Prostate gland (tissue), 2 donors: ENCODE results near the gene AHNAK. TPM values are rescaled to one million over a fixed set of nuclear protein-coding genes. Genes with fewer than 3 reads are reported as not detected.
A peak's percentile ranks its signal among the peaks of the same experiment; 100 is the strongest.

Experiments used
- DNase-seq: peaks from one replicate; pipeline ENCODE4 v3.0.0-alpha.2; 2019; ENCODE audit warnings: low spot score
- H3K27ac ChIP-seq, 2 donors: fragments of 200-600 bp; sonication (generic); 2 replicates each; pipeline ENCODE4 v1.5.1; 2017 to 2019
- H3K27me3 ChIP-seq: fragments of 200-600 bp; sonication (generic); replicated peaks from 2 replicates; pipeline ENCODE4 v1.5.1; 2019; ENCODE audit not compliant: insufficient read depth
- H3K36me3 ChIP-seq, 2 donors: fragments of 200-600 bp; sonication (generic); 1 replicate in 1 of 2; 2 replicates in 1 of 2; pipeline versions ENCODE4 v1.5.1 to v1.8.1; 2017 to 2019
- H3K4me1 ChIP-seq: fragments of 200-600 bp; sonication (generic); replicated peaks from 2 replicates; pipeline ENCODE4 v1.5.1; 2019
- H3K4me3 ChIP-seq, 2 donors: fragments of 200-600 bp; sonication (generic); 2 replicates each; pipeline ENCODE4 v1.5.1; 2017 to 2019
- H3K9me3 ChIP-seq: fragments of 200-600 bp; sonication (generic); 2 replicates; pipeline ENCODE4 v1.5.1; 2017
- CTCF ChIP-seq, 4 experiments: fragments of 200-600 bp in 2 of 4; fragments of 450-650 bp in 2 of 4; sonication (generic) in 2 of 4; IDR thresholded peaks; 1 replicate in 3 of 4; 2 replicates in 1 of 4; pipeline ENCODE4 v1.5.1; 2016 to 2019; ENCODE audit warnings: antibody characterized with exemption in 4 of 4, mild to moderate bottlenecking in 2 of 4, moderate library complexity in 2 of 4
- POLR2A ChIP-seq: fragments of 450-650 bp; IDR thresholded peaks from one replicate; pipeline ENCODE4 v1.6.1; 2016; ENCODE audit warnings: antibody characterized with exemption, mild to moderate bottlenecking
- POLR2AphosphoS5 ChIP-seq: sonication (generic); formaldehyde crosslinking; IDR thresholded peaks from one replicate; pipeline ENCODE4 v1.6.1; 2017; ENCODE audit warnings: antibody characterized with exemption
- WGBS: methylation state at CpG from one replicate; pipeline ENCODE4 v1.1.5; 2018; 5-methylcytosine and 5-hydroxymethylcytosine counted together
- intact Hi-C: fragments of 100-400 bp; cut with DNase I; formaldehyde crosslinking; loops from one replicate; pipeline ENCODE4 v1.14.2; 2022
- total RNA-seq, 2 donors: library from RNA; depleted of rRNA; stranded (reverse); fragments of >200 nt; gene quantifications; one replicate each; pipeline ENCODE4 v1.1.0, GENCODE V29; 2016

AHNAK gene
- total RNA-seq, 2 donors from 2014 or later = 367 to 434 TPM

- WGBS = 8% methylated on average over 14 of the region's 14 CpGs
- intact Hi-C loops = loop anchor here (2.0 to 10.0 kb wide), 4 partner anchors 37 to 470 kb away; no protein-coding TSS in a partner anchor
- no peak for TF ChIP-seq POLR2A
- TF ChIP-seq POLR2AphosphoS5 = peak; percentile 71
- peak; percentile 41 to 82 (median 80) for TF ChIP-seq CTCF (IDR thresholded peaks at IDR 0.05)
- Histone ChIP-seq H3K27me3 (no peaks in the 10 kb centered on the region), H3K36me3 (no peaks in the 10 kb centered on the region), H3K4me3 (peak overlapping the region; percentile 7 to 12), H3K27ac (peak overlapping the region; percentile 62 to 69), H3K9me3 (no peaks in the 10 kb centered on the region), H3K4me1 (peaks cover 10% of the 10 kb centered on the region)
- peak; percentile 82 for DNase-seq
Observed at GRCh38 chr11:62394825-62395538, 151.6 kb downstream of the AHNAK start.

- Histone ChIP-seq H3K9me3 (no peaks in the 10 kb centered on the region), H3K4me3 (no peak overlapping the region), H3K27ac (peak overlapping the region in 1 of 2 donors; percentile 74), H3K36me3 (no peaks in the 10 kb centered on the region), H3K4me1 (peaks cover 5% of the 10 kb centered on the region), H3K27me3 (no peaks in the 10 kb centered on the region)
- TF ChIP-seq POLR2A (no peak), POLR2AphosphoS5 (no peak), CTCF (IDR thresholded peaks at IDR 0.05) (no peak)
- DNase-seq = no peak
- 46% methylated on average over 5 of the region's 5 CpGs for WGBS
- intact Hi-C loops = loop anchor here (2.0 to 10.0 kb wide), 3 partner anchors 149 to 471 kb away; no protein-coding TSS in a partner anchor
Observed at GRCh38 chr11:62393735-62394134, 152.9 kb downstream of the AHNAK start.

- peak; percentile 68 for DNase-seq
- intact Hi-C loops = loop anchor here (10.0 kb wide), 1 partner anchor 472 kb away; no protein-coding TSS in a partner anchor
- peak overlapping the region in 1 of 2 donors; percentile 5 for H3K4me3 ChIP-seq
- no peaks in the 10 kb centered on the region for H3K36me3 ChIP-seq
- TF ChIP-seq CTCF (IDR thresholded peaks at IDR 0.05) (peak in 3 of 4 experiments; percentile 42 to 63 (median 60)), POLR2A (no peak), POLR2AphosphoS5 (peak; percentile 89)
- no peaks in the 10 kb centered on the region for H3K27me3 ChIP-seq
- H3K4me1 ChIP-seq = peaks cover 5% of the 10 kb centered on the region
- H3K27ac ChIP-seq = peak overlapping the region in 1 of 2 donors; percentile 74
- H3K9me3 ChIP-seq = no peaks in the 10 kb centered on the region
- WGBS = 33% methylated on average over 12 of the region's 12 CpGs
Observed at GRCh38 chr11:62393061-62393611, 153.5 kb downstream of the AHNAK start.

GRCh38 chr11:62392506-62392905, 154.1 kb downstream of the AHNAK start:
- H3K4me3 ChIP-seq = peak overlapping the region in 1 of 2 donors; percentile 5
- DNase-seq = no peak
- peak overlapping the region in 1 of 2 donors; percentile 74 for H3K27ac ChIP-seq
- TF ChIP-seq POLR2AphosphoS5 (no peak), CTCF (IDR thresholded peaks at IDR 0.05) (no peak)
- no peaks in the 10 kb centered on the region for H3K9me3 ChIP-seq
- H3K27me3 ChIP-seq = no peaks in the 10 kb centered on the region
- H3K36me3 ChIP-seq = no peaks in the 10 kb centered on the region
- WGBS = 83% methylated on average over 3 of the region's 3 CpGs
- intact Hi-C loops = loop anchor here (10.0 kb wide), 1 partner anchor 472 kb away; no protein-coding TSS in a partner anchor
- peaks cover 5% of the 10 kb centered on the region for H3K4me1 ChIP-seq
